ENCODE data around the gene KIAA0040.

KIAA0040 gene

GRCh38 chr1:175192630-175193526, at the start of gene KIAA0040:
Gene KIAA0040 (minus strand): TSS chr1:175192776. CDS start chr1:175161013, 31,763 bp downstream.
- peak in 3 of 4 experiments; percentile 30 to 52 (median 43) for DNase-seq (ENCODE audit: low read depth in 4 of 4, low spot score in 1 of 4)

- no peak for DNase-seq (ENCODE audit: low read depth in 4 of 4, low spot score in 1 of 4)
Measured at GRCh38 chr1:175237389-175237788, 44.8 kb upstream of the KIAA0040 start.

- DNase-seq (ENCODE audit: low read depth in 4 of 4, low spot score in 1 of 4) = no peak
Measured at GRCh38 chr1:175234639-175235038, 42.1 kb upstream of the KIAA0040 start.

GRCh38 chr1:175232335-175232734, 39.8 kb upstream of the KIAA0040 start:
- no peak for DNase-seq (ENCODE audit: low read depth in 4 of 4, low spot score in 1 of 4)

- DNase-seq (ENCODE audit: low read depth in 4 of 4, low spot score in 1 of 4) = no peak
Measured at GRCh38 chr1:175225805-175226129, 33.2 kb upstream of the KIAA0040 start.

GRCh38 chr1:175222296-175222938, 29.8 kb upstream of the KIAA0040 start:
- DNase-seq (ENCODE audit: low read depth in 4 of 4, low spot score in 1 of 4) = no peak

- no peak for DNase-seq (ENCODE audit: low read depth in 4 of 4, low spot score in 1 of 4)
Measured at GRCh38 chr1:175221557-175222175, 29.1 kb upstream of the KIAA0040 start.

- DNase-seq (ENCODE audit: low read depth in 4 of 4, low spot score in 1 of 4) = no peak
Measured at GRCh38 chr1:175220853-175221556, 28.4 kb upstream of the KIAA0040 start.

GRCh38 chr1:175219774-175220173, 27.2 kb upstream of the KIAA0040 start:
- no peak for DNase-seq (ENCODE audit: low read depth in 4 of 4, low spot score in 1 of 4)

GRCh38 chr1:175218786-175219434, 26.3 kb upstream of the KIAA0040 start:
- DNase-seq (ENCODE audit: low read depth in 4 of 4, low spot score in 1 of 4) = no peak

GRCh38 chr1:175217721-175218531, 25.4 kb upstream of the KIAA0040 start:
- no peak for DNase-seq (ENCODE audit: low read depth in 4 of 4, low spot score in 1 of 4)

GRCh38 chr1:175216444-175216843, 23.9 kb upstream of the KIAA0040 start:
- no peak for DNase-seq (ENCODE audit: low read depth in 4 of 4, low spot score in 1 of 4)

- no peak for DNase-seq (ENCODE audit: low read depth in 4 of 4, low spot score in 1 of 4)
Measured at GRCh38 chr1:175211656-175212055, 19.1 kb upstream of the KIAA0040 start.

- no peak for DNase-seq (ENCODE audit: low read depth in 4 of 4, low spot score in 1 of 4)
Measured at GRCh38 chr1:175210744-175211143, 18.2 kb upstream of the KIAA0040 start.

GRCh38 chr1:175209493-175209921, 16.9 kb upstream of the KIAA0040 start:
- DNase-seq (ENCODE audit: low read depth in 4 of 4, low spot score in 1 of 4) = no peak

GRCh38 chr1:175208773-175209492, 16.4 kb upstream of the KIAA0040 start:
- peak in 1 of 4 experiments; percentile 13 for DNase-seq (ENCODE audit: low read depth in 4 of 4, low spot score in 1 of 4)

- no peak for DNase-seq (ENCODE audit: low read depth in 4 of 4, low spot score in 1 of 4)
Measured at GRCh38 chr1:175207971-175208370, 15.4 kb upstream of the KIAA0040 start.

- no peak for DNase-seq (ENCODE audit: low read depth in 4 of 4, low spot score in 1 of 4)
Measured at GRCh38 chr1:175206687-175207086, 14.1 kb upstream of the KIAA0040 start.

- DNase-seq (ENCODE audit: low read depth in 4 of 4, low spot score in 1 of 4) = no peak
Measured at GRCh38 chr1:175204330-175204729, 11.8 kb upstream of the KIAA0040 start.
